OCI-LY3 (cell line): ENCODE results near the gene POMGNT2.

Experiments used
- H2AFZ ChIP-seq: fragments of 200-600, 300-600 bp; shearing (Covaris generic); 2 replicates; pipeline ENCODE4 v1.6.0; 2014; ENCODE audit warnings: antibody characterized with exemption, low read depth, low read length
- H3K27ac ChIP-seq: fragments of 200-600, 300-600 bp; sonication (generic); 2 replicates; pipeline ENCODE4 v1.5.1; 2014; ENCODE audit warnings: mild to moderate bottlenecking, low read length, moderate library complexity, mixed read lengths
- H3K27me3 ChIP-seq: fragments of 200-600, 300-600 bp; sonication (generic); 2 replicates; pipeline ENCODE4 v1.6.1; 2014; ENCODE audit warnings: low read depth, low read length, mixed read lengths
- H3K36me3 ChIP-seq: fragments of 200-600, 300-600 bp; sonication (generic); replicated peaks from 2 replicates; pipeline ENCODE3; 2014; ENCODE audit warnings: low read depth, low read length, mixed read lengths
- H3K4me1 ChIP-seq: fragments of 300-600, 200-600 bp; sonication (generic); 2 replicates; pipeline ENCODE4 v1.6.1; 2014; ENCODE audit warnings: low read length, mixed read lengths
- H3K4me2 ChIP-seq: fragments of 200-600, 300-600 bp; sonication (generic); 2 replicates; pipeline ENCODE4 v1.6.1; 2014; ENCODE audit warnings: low read length, mixed read lengths
- H3K4me3 ChIP-seq: fragments of 300-600, 200-600 bp; sonication (generic); 2 replicates; pipeline ENCODE4 v1.5.1; 2014; ENCODE audit warnings: antibody characterized with exemption, mild to moderate bottlenecking, low read length, moderate library complexity
- H3K79me2 ChIP-seq: fragments of 300-600, 200-600 bp; shearing (Covaris generic); 2 replicates; pipeline ENCODE4 v1.6.1; 2014; ENCODE audit warnings: mild to moderate bottlenecking, low read length, mixed read lengths
- H3K9ac ChIP-seq: fragments of 300-600, 200-600 bp; shearing (Covaris generic); 2 replicates; pipeline ENCODE4 v1.6.0; 2014; ENCODE audit warnings: mild to moderate bottlenecking, low read length, moderate library complexity
- H3K9me3 ChIP-seq: fragments of 200-600, 300-600 bp; shearing (Covaris generic); 2 replicates; pipeline ENCODE4 v1.6.1; 2014; ENCODE audit warnings: low read length, mixed read lengths; ENCODE audit not compliant: insufficient read depth
- H4K20me1 ChIP-seq: fragments of 200-600, 300-600 bp; sonication (generic); 2 replicates; pipeline ENCODE4 v1.6.1; 2016; ENCODE audit warnings: low read length, mixed read lengths; ENCODE audit not compliant: insufficient read depth
- CTCF ChIP-seq: fragments of 200-600, 300-600 bp; sonication (generic); IDR thresholded peaks from 2 replicates; pipeline ENCODE4 v1.5.1; 2014; ENCODE audit warnings: antibody characterized with exemption, low read length, low read depth
- EZH2phosphoT487 ChIP-seq: fragments of 200-600 bp; shearing (Covaris generic); IDR thresholded peaks from 2 replicates; pipeline ENCODE4 v1.6.1; 2018; ENCODE audit warnings: antibody characterized with exemption, mixed run types, low read depth

POMGNT2 gene

DNA sequence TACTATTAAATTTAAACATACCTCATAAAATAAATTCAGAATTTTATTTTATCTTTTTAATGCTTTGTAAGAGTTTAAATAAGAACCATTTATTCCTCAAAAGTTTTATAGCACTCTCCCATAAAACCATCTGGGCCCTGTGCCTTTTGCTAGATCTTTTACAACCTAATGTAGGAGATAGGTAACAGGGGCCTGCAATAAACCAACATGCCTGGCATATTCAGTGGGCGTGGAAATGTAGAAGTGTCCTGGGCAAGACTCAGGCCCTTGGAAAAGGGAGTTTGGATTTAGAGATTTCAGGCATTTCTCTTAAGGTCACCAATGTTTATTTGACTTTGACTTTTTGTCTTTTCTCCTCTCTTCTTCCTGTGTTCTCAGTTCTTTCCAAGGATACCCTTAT, 46.4 kb downstream of the POMGNT2 start:
- H3K27me3 ChIP-seq, result 0 out of 2 replicates have a peak, but pooled peaks cover 3% of the 10 kb centered on the region
- H3K4me1 ChIP-seq, result no peaks in the 10 kb centered on the region
- no peaks in the 10 kb centered on the region for H3K79me2 ChIP-seq
- TF ChIP-seq CTCF (no peak), EZH2phosphoT487 (no peak)
- H3K9ac ChIP-seq, result no peak overlapping the region
- no peaks in the 10 kb centered on the region for H4K20me1 ChIP-seq
- H3K27ac ChIP-seq, result no peak overlapping the region
- H3K4me2 ChIP-seq, result no peak overlapping the region
- no peak overlapping the region for H2AFZ ChIP-seq
- no peaks in the 10 kb centered on the region for H3K9me3 ChIP-seq
- no peak overlapping the region for H3K4me3 ChIP-seq
- no peaks in the 10 kb centered on the region for H3K36me3 ChIP-seq

GRCh38 chr3:43055806-43056770, 49.8 kb downstream of the POMGNT2 start:
- no peaks in the 10 kb centered on the region for H3K36me3 ChIP-seq
- no peak overlapping the region for H2AFZ ChIP-seq
- no peaks in the 10 kb centered on the region for H3K79me2 ChIP-seq
- H3K9me3 ChIP-seq, result no peaks in the 10 kb centered on the region; the same call in 1 of the 2 replicates
- no peak overlapping the region for H3K27ac ChIP-seq
- H3K4me2 ChIP-seq, result no peak overlapping the region
- H3K9ac ChIP-seq, result no peak overlapping the region
- no peaks in the 10 kb centered on the region for H3K4me1 ChIP-seq
- H4K20me1 ChIP-seq, result no peaks in the 10 kb centered on the region
- H3K27me3 ChIP-seq, result peaks cover 9% of the 10 kb centered on the region; the same call in 1 of the 2 replicates
- TF ChIP-seq CTCF (no peak), EZH2phosphoT487 (no peak)
- no peak overlapping the region for H3K4me3 ChIP-seq

DNA sequence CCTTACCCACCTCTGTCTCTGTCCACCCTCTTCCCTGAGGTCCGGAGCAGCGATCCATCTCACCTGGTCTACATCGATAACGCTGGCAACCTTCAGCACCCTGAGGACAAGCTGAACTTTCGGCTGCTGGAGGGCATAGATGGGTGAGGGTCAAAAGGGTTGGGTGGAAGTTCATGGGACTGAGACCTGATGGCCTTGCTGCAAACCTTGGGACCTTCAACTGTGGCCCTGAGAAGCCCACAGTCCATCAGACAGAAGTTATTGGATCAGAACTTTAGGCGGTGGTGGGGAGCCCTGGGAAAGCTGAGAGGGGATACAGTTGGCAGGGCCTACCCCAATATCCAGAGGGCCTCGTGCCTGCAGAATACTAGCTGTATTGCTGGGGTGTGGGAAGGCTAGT, 50.5 kb downstream of the POMGNT2 start:
- H3K9ac ChIP-seq, result no peak overlapping the region
- no peaks in the 10 kb centered on the region for H3K36me3 ChIP-seq
- H3K4me3 ChIP-seq, result no peak overlapping the region
- H2AFZ ChIP-seq, result no peak overlapping the region
- H3K9me3 ChIP-seq, result peaks cover under 1% of the 10 kb centered on the region
- no peaks in the 10 kb centered on the region for H3K4me1 ChIP-seq
- peaks cover 9% of the 10 kb centered on the region; the same call in 1 of the 2 replicates for H3K27me3 ChIP-seq
- no peaks in the 10 kb centered on the region for H4K20me1 ChIP-seq
- no peak overlapping the region for H3K4me2 ChIP-seq
- H3K27ac ChIP-seq, result no peak overlapping the region
- TF ChIP-seq CTCF, result no peak
- no peak for TF ChIP-seq EZH2phosphoT487
- no peaks in the 10 kb centered on the region for H3K79me2 ChIP-seq

GRCh38 chr3:43054754-43055153, 51.1 kb downstream of the POMGNT2 start:
- no peaks in the 10 kb centered on the region for H3K36me3 ChIP-seq
- no peak overlapping the region for H3K4me3 ChIP-seq
- no peaks in the 10 kb centered on the region for H3K4me1 ChIP-seq
- H2AFZ ChIP-seq, result no peak overlapping the region
- no peak overlapping the region for H3K9ac ChIP-seq
- H3K27ac ChIP-seq, result no peak overlapping the region
- TF ChIP-seq EZH2phosphoT487, result no peak
- no peak for TF ChIP-seq CTCF
- no peaks in the 10 kb centered on the region for H3K79me2 ChIP-seq
- H3K4me2 ChIP-seq, result no peak overlapping the region
- peaks cover 9% of the 10 kb centered on the region; the same call in 1 of the 2 replicates for H3K27me3 ChIP-seq
- H4K20me1 ChIP-seq, result no peaks in the 10 kb centered on the region
- H3K9me3 ChIP-seq, result peaks cover 7% of the 10 kb centered on the region
